Astrocyte (in vitro differentiated cells and primary cell): ENCODE measurements around the gene RANBP1. TPM values are rescaled to one million over a fixed set of nuclear protein-coding genes. Genes with fewer than 3 reads are reported as not detected.

Source experiments
- DNase-seq: peaks from one replicate; pipeline ENCODE4 v3.0.0-alpha.2; 2010; ENCODE audit warnings: low read depth
- FAIRE-seq: peaks from 2 replicates; lab custom pipeline; 2011; peaks lifted over from hg19 to GRCh38; lab: Jason Lieb, UNC
- H2AFZ ChIP-seq: 2 replicates; pipeline ENCODE4 v1.6.0; 2012; ENCODE audit warnings: low read depth, low read length, inconsistent platforms
- H3K27ac ChIP-seq: 2 replicates; pipeline ENCODE4 v1.5.1; 2011; ENCODE audit warnings: low read depth, low read length, inconsistent platforms
- H3K27me3 ChIP-seq: 2 replicates; pipeline ENCODE4 v1.6.0; 2011; ENCODE audit warnings: low read length, inconsistent platforms; ENCODE audit not compliant: insufficient read depth
- H3K36me3 ChIP-seq: 2 replicates; pipeline ENCODE4 v1.5.1; 2011; ENCODE audit warnings: low read length, inconsistent platforms; ENCODE audit not compliant: insufficient read depth
- H3K4me1 ChIP-seq: 2 replicates; pipeline ENCODE4 v1.5.1; 2011; ENCODE audit warnings: low read length, inconsistent platforms; ENCODE audit not compliant: insufficient read depth
- H3K4me2 ChIP-seq: 2 replicates; pipeline ENCODE4 v1.6.0; 2012; ENCODE audit warnings: low read length, inconsistent platforms
- H3K4me3 ChIP-seq: 2 replicates; pipeline ENCODE4 v1.5.1; 2011; ENCODE audit warnings: low read depth, mild to moderate bottlenecking, low read length, inconsistent platforms; ENCODE audit not compliant: insufficient read depth
- H3K79me2 ChIP-seq: 2 replicates; pipeline ENCODE4 v1.6.0; 2012; ENCODE audit warnings: mild to moderate bottlenecking, low read length, inconsistent platforms; ENCODE audit not compliant: insufficient read depth
- H3K9ac ChIP-seq: 2 replicates; pipeline ENCODE4 v1.6.0; 2012; ENCODE audit warnings: mild to moderate bottlenecking, low read length, inconsistent platforms
- H3K9me3 ChIP-seq: 2 replicates; pipeline ENCODE4 v1.5.1; 2012; ENCODE audit warnings: low read depth, mild to moderate bottlenecking, low read length, inconsistent platforms; ENCODE audit not compliant: insufficient read depth
- H4K20me1 ChIP-seq: 2 replicates; pipeline ENCODE4 v1.6.0; 2012; ENCODE audit warnings: low read length, inconsistent platforms; ENCODE audit not compliant: insufficient read depth
- H3K27ac Mint-ChIP-seq: one replicate; pipeline ENCODE4 v1.8.0; 2021; ENCODE audit warnings: mild to moderate bottlenecking, mixed read lengths; ENCODE audit not compliant: unreplicated experiment
- H3K27me3 Mint-ChIP-seq: one replicate; pipeline ENCODE4 v1.8.0; 2021; ENCODE audit warnings: low read depth, mixed read lengths; ENCODE audit not compliant: unreplicated experiment
- H3K36me3 Mint-ChIP-seq: one replicate; pipeline ENCODE4 v1.8.0; 2021; ENCODE audit warnings: low read depth, mixed read lengths; ENCODE audit not compliant: unreplicated experiment
- H3K4me1 Mint-ChIP-seq: one replicate; pipeline ENCODE4 v1.8.0; 2021; ENCODE audit warnings: low read depth, mixed read lengths; ENCODE audit not compliant: unreplicated experiment
- H3K4me3 Mint-ChIP-seq: one replicate; pipeline ENCODE4 v1.8.0; 2021; ENCODE audit warnings: mild to moderate bottlenecking, moderate library complexity, mixed read lengths; ENCODE audit not compliant: unreplicated experiment
- H3K9me3 Mint-ChIP-seq: one replicate; pipeline ENCODE4 v1.8.0; 2021; ENCODE audit warnings: mild to moderate bottlenecking, mixed read lengths; ENCODE audit not compliant: unreplicated experiment
- CTCF ChIP-seq: IDR thresholded peaks from 2 replicates; pipeline ENCODE4 v1.5.1; 2011; ENCODE audit warnings: low read depth, mild to moderate bottlenecking, inconsistent platforms, low read length, moderate library complexity; ENCODE audit not compliant: insufficient read depth
- EZH2 ChIP-seq: IDR thresholded peaks from 2 replicates; pipeline ENCODE4 v1.6.1; 2012; ENCODE audit warnings: mild to moderate bottlenecking, low read length, inconsistent platforms; ENCODE audit not compliant: insufficient read depth
- total RNA-seq: library from RNA; stranded (reverse); gene quantifications from 2 replicates; pipeline ENCODE4 v1.2.1, GENCODE V29; 2021

Gene RANBP1
- total RNA-seq, 1 donor from 2014 or later = 164 TPM

GRCh38 chr22:20171288-20172140 is 55.6 kb downstream of the RANBP1 start:
- TF ChIP-seq EZH2 = no peak
- no peak for TF ChIP-seq CTCF
- DNase-seq (no peak), FAIRE-seq (no peak)
- Mint-ChIP-seq H3K4me3 (no peak overlapping the region), H3K36me3 (no peaks in the 10 kb centered on the region), H3K27ac (no peak overlapping the region), H3K27me3 (peaks cover 27% of the 10 kb centered on the region), H3K9me3 (no peaks in the 10 kb centered on the region), H3K4me1 (no peaks in the 10 kb centered on the region)
- Histone ChIP-seq H3K4me1 (no peaks in the 10 kb centered on the region), H3K27me3 (no peaks in the 10 kb centered on the region), H4K20me1 (no peaks in the 10 kb centered on the region), H3K4me3 (no peak overlapping the region), H3K36me3 (no peaks in the 10 kb centered on the region), H3K79me2 (no peaks in the 10 kb centered on the region), H3K4me2 (no peak overlapping the region), H3K9ac (no peak overlapping the region), H2AFZ (no peak overlapping the region), H3K27ac (no peak overlapping the region), H3K9me3 (no peaks in the 10 kb centered on the region)

GRCh38 chr22:20172141-20172613 is 56.3 kb downstream of the RANBP1 start:
- Histone ChIP-seq H3K4me3 (no peak overlapping the region), H4K20me1 (no peaks in the 10 kb centered on the region), H3K4me2 (no peak overlapping the region), H3K9ac (no peak overlapping the region), H3K36me3 (no peaks in the 10 kb centered on the region), H3K9me3 (no peaks in the 10 kb centered on the region), H3K79me2 (no peaks in the 10 kb centered on the region), H3K27me3 (no peaks in the 10 kb centered on the region), H2AFZ (no peak overlapping the region), H3K4me1 (no peaks in the 10 kb centered on the region), H3K27ac (no peak overlapping the region)
- TF ChIP-seq CTCF (no peak), EZH2 (no peak)
- Mint-ChIP-seq H3K4me3 (no peak overlapping the region), H3K9me3 (no peaks in the 10 kb centered on the region), H3K27ac (no peak overlapping the region), H3K36me3 (no peaks in the 10 kb centered on the region), H3K4me1 (no peaks in the 10 kb centered on the region), H3K27me3 (peaks cover 23% of the 10 kb centered on the region)
- DNase-seq = no peak
- no peak for FAIRE-seq

- Mint-ChIP-seq H3K36me3 (no peaks in the 10 kb centered on the region), H3K4me3 (no peak overlapping the region), H3K27me3 (peaks cover 26% of the 10 kb centered on the region), H3K9me3 (no peaks in the 10 kb centered on the region), H3K27ac (no peak overlapping the region), H3K4me1 (no peaks in the 10 kb centered on the region)
- no peak for FAIRE-seq
- H3K9ac ChIP-seq = no peak overlapping the region
- no peak for DNase-seq
- H3K27ac ChIP-seq = no peak overlapping the region
- no peaks in the 10 kb centered on the region for H3K36me3 ChIP-seq
- no peaks in the 10 kb centered on the region for H3K4me1 ChIP-seq
- H3K9me3 ChIP-seq = no peaks in the 10 kb centered on the region
- H4K20me1 ChIP-seq = no peaks in the 10 kb centered on the region
- no peaks in the 10 kb centered on the region for H3K79me2 ChIP-seq
- H3K4me2 ChIP-seq = no peak overlapping the region
- no peak overlapping the region for H2AFZ ChIP-seq
- no peaks in the 10 kb centered on the region for H3K27me3 ChIP-seq
- H3K4me3 ChIP-seq = no peak overlapping the region
- TF ChIP-seq CTCF (no peak), EZH2 (no peak)
Measured at GRCh38 chr22:20173246-20173645, 57.3 kb downstream of the RANBP1 start.
